ENCODE results near the gene PSD. TPM values are rescaled to one million over a fixed set of nuclear protein-coding genes. Genes with fewer than 3 reads are reported as not detected.

The PSD gene
- total and polyA plus RNA-seq, 9 of the 15 experiments (the other 6 are each of a cell fraction or from before 2014, with no cell fraction given), result 0.11 to 1.7 (median 0.54) TPM; not detected in 2

GRCh38 chr10:102461187-102462054, 42.8 kb upstream of the PSD start:
- H3K9me1 ChIP-seq (ENCODE audit: control insufficient read depth, insufficient read depth, low read length), result no peaks in the 10 kb centered on the region
- BruUV-seq (replicated peaks), result no TSS peak
- FAIRE-seq (no peak), DNase-seq (ENCODE audit: extremely low read depth in 1 of 4, low spot score in 3 of 4) (peak; percentile 94 to 97 (median 96)), ATAC-seq (peak; percentile 91)
- H3K4me1 ChIP-seq (replicated peaks in 1 of 2; ENCODE audit: control insufficient read depth in 2 of 2, insufficient read depth in 2 of 2, low read length in 2 of 2), result peaks cover 21 to 26% of the 10 kb centered on the region in 2 experiments
- in situ Hi-C loops (cut with MboI) (no loop called here), intact Hi-C loops (cut with micrococcal nuclease) (loop anchor here (5.0 kb wide), 1 partner anchor 39 kb away; the partner anchor contains the start of gene FBXL15)
- CTCF ChIA-PET (ENCODE audit: low intra/inter-chr PET ratio), result no interaction called here
- peak overlapping the region; percentile 51 to 79 for H3K9ac ChIP-seq (ENCODE audit: insufficient read depth in 1 of 2, low read depth in 2 of 2, low read length in 2 of 2)
- no peaks in the 10 kb centered on the region for H3K27me3 ChIP-seq (ENCODE audit: control insufficient read depth in 2 of 2, insufficient read depth in 2 of 2, low read length in 2 of 2)
- H2AFZ ChIP-seq (ENCODE audit: low read depth, low read length), result peak overlapping the region; percentile 99
- peak overlapping the region; percentile 41 for H3K4me3 ChIP-seq
- H3K79me2 ChIP-seq (ENCODE audit: control insufficient read depth, insufficient read depth, low read length), result no peaks in the 10 kb centered on the region
- H3K27ac ChIP-seq (ENCODE audit: extremely low read depth, low read depth, low read length), result peak overlapping the region; percentile 73
- H3K36me3 ChIP-seq (ENCODE audit: control insufficient read depth, insufficient read depth, low read length), result peaks cover 3% of the 10 kb centered on the region; the same call in 2 of the 3 replicates
- POLR2A ChIA-PET, result interaction anchor here (0.6 to 4.2 kb wide), 9 partner anchors 10 to 93 kb away, joined by 3 to 24 read pairs (median 4); partner anchors contain the start of genes C10orf95 and CUEDC2
- 3% methylated on average over 36 of the region's 54 CpGs for WGBS (ENCODE audit: insufficient coverage, low coverage, missing lambda C conversion rate)
- H3K4me2 ChIP-seq (ENCODE audit: insufficient read depth, low read length), result peak overlapping the region; percentile 80
- no peaks in the 10 kb centered on the region for H4K20me1 ChIP-seq (replicated peaks; ENCODE audit: control insufficient read depth, insufficient read depth, low read length)
- no peaks in the 10 kb centered on the region for H3K9me3 ChIP-seq (replicated peaks; ENCODE audit: control insufficient read depth, insufficient read depth, low read depth, low read length)
- TF ChIP-seq ELF1 (tag; IDR thresholded peaks at IDR 0.05) (0 out of 2 replicates have a peak, but pooled peaks have one; percentile 19), ZNF740 (CRISPR knock-in tag; IDR thresholded peaks at IDR 0.05) (no peak), ZNF740 (tag; IDR thresholded peaks at IDR 0.05) (no peak), JUND (IDR thresholded peaks at IDR 0.05; ENCODE audit: borderline replicate concordance, low read depth, low read length) (0 out of 2 replicates have a peak, but pooled peaks have one; percentile 24), JUND (tag; IDR thresholded peaks at IDR 0.05; ENCODE audit: borderline replicate concordance, low read depth, low read length) (no peak; the same call in 2 of the 3 replicates), BHLHE40 (IDR thresholded peaks at IDR 0.05; ENCODE audit: low read length) (peak; percentile 95), ESRRA (IDR thresholded peaks at IDR 0.05; ENCODE audit: borderline replicate concordance, low read depth) (0 out of 2 replicates have a peak, but pooled peaks have one; percentile 14), CXXC5 (CRISPR knock-in tag; IDR thresholded peaks at IDR 0.05) (peak; percentile 97), HMBOX1 (IDR thresholded peaks at IDR 0.05) (no peak), SMAD4 (CRISPR knock-in tag; conservative IDR thresholded peaks at IDR 0.05) (peak; percentile 47), MYNN (IDR thresholded peaks at IDR 0.05) (no peak), MYNN (CRISPR knock-in tag; IDR thresholded peaks at IDR 0.05) (no peak)
- TF ChIP-seq, protein P1, sequence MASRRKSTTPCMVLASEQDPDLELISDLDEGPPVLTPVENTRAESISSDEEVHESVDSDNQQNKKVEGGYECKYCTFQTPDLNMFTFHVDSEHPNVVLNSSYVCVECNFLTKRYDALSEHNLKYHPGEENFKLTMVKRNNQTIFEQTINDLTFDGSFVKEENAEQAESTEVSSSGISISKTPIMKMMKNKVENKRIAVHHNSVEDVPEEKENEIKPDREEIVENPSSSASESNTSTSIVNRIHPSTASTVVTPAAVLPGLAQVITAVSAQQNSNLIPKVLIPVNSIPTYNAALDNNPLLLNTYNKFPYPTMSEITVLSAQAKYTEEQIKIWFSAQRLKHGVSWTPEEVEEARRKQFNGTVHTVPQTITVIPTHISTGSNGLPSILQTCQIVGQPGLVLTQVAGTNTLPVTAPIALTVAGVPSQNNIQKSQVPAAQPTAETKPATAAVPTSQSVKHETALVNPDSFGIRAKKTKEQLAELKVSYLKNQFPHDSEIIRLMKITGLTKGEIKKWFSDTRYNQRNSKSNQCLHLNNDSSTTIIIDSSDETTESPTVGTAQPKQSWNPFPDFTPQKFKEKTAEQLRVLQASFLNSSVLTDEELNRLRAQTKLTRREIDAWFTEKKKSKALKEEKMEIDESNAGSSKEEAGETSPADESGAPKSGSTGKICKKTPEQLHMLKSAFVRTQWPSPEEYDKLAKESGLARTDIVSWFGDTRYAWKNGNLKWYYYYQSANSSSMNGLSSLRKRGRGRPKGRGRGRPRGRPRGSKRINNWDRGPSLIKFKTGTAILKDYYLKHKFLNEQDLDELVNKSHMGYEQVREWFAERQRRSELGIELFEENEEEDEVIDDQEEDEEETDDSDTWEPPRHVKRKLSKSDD (conservative IDR thresholded peaks at IDR 0.05; ENCODE audit: low read length), result no peak
- TF ChIP-seq, protein P2, sequence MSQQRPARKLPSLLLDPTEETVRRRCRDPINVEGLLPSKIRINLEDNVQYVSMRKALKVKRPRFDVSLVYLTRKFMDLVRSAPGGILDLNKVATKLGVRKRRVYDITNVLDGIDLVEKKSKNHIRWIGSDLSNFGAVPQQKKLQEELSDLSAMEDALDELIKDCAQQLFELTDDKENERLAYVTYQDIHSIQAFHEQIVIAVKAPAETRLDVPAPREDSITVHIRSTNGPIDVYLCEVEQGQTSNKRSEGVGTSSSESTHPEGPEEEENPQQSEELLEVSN (IDR thresholded peaks at IDR 0.05; ENCODE audit: borderline replicate concordance in 1 of 2, extremely low read depth in 1 of 2, insufficient read depth in 1 of 2, insufficient read length in 1 of 2, low read depth in 1 of 2, low read length in 1 of 2, poor library complexity in 1 of 2, severe bottlenecking in 1 of 2), result peak; percentile 86 to 96
